A549 (cell line): ENCODE results near the gene GCC1.
"Not testable (repeated sequence)": the region's sequence is repeated elsewhere in the genome, so short reads cannot be mapped to it uniquely, and the experiment has no call there.

Experiments used
- EP300 ChIP-seq, 2 experiments: fragments of >200 bp; sonication (Bioruptor Twin); formaldehyde crosslinking; IDR thresholded peaks; 2 replicates in 1 of 2; 3 replicates in 1 of 2; pipeline ENCODE4 v1.6.1; 2016 to 2017
- KDM1A ChIP-seq: fragments of 200-600 bp; sonication (generic); IDR thresholded peaks from 2 replicates; pipeline ENCODE4 v1.6.1; 2016; ENCODE audit warnings: low read depth, mild to moderate bottlenecking
- SMC3 ChIP-seq: fragments of >200 bp; sonication (Bioruptor Twin); formaldehyde crosslinking; IDR thresholded peaks from 3 replicates; pipeline ENCODE4 v1.6.1; 2018; ENCODE audit warnings: inconsistent platforms
- TF ChIP-seq, protein P1 (sequence below): fragments of >200 bp; sonication (Bioruptor Twin); formaldehyde crosslinking; IDR thresholded peaks from 3 replicates; pipeline ENCODE4 v1.5.1; 2016

DNA sequence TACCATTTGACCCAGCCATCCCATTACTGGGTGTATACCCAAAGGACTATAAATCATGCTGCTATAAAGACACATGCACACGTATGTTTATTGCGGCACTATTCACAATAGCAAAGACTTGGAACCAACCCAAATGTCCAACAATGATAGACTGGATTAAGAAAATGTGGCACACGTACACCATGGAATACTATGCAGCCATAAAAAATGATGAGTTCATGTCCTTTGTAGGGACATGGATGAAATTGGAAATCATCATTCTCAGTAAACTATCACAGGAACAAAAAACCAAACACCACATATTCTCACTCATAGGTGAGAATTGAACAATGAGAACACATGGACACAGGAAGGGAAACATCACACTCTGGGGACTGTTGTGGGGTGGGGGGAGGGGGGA lies 17.4 kb downstream of the GCC1 start:
- TF ChIP-seq SMC3; KDM1A; EP300 (IDR thresholded peaks at IDR 0.05): not testable (repeated sequence)
- TF ChIP-seq, protein P1, sequence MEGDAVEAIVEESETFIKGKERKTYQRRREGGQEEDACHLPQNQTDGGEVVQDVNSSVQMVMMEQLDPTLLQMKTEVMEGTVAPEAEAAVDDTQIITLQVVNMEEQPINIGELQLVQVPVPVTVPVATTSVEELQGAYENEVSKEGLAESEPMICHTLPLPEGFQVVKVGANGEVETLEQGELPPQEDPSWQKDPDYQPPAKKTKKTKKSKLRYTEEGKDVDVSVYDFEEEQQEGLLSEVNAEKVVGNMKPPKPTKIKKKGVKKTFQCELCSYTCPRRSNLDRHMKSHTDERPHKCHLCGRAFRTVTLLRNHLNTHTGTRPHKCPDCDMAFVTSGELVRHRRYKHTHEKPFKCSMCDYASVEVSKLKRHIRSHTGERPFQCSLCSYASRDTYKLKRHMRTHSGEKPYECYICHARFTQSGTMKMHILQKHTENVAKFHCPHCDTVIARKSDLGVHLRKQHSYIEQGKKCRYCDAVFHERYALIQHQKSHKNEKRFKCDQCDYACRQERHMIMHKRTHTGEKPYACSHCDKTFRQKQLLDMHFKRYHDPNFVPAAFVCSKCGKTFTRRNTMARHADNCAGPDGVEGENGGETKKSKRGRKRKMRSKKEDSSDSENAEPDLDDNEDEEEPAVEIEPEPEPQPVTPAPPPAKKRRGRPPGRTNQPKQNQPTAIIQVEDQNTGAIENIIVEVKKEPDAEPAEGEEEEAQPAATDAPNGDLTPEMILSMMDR: not testable (repeated sequence)
